Measurements from ENCODE around the gene ALK.

The ALK gene

DNA sequence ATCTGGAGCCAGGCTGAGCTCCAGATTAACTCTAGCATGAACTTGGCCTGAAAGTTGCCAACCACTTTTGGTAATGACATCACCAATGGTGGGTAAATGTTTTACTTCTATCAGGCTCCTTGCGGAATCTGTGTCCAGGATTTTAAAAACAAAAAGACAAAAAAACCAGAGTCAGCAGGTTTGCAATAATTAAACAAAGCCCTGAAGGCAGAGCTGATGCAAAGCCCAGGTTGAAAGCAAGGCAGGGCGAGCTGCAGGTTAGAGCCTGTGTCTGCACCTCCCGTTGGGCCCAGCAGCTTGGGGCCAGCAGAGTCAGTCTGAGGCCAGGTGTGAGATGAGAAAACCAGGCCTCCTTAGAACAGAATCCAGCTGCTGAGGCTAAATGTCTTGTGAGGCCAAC, 29.1 kb upstream of the ALK start:
- Histone ChIP-seq H3K4me3 (no peak overlapping the region), H3K27ac (no peak overlapping the region)
- TF ChIP-seq, protein P1, sequence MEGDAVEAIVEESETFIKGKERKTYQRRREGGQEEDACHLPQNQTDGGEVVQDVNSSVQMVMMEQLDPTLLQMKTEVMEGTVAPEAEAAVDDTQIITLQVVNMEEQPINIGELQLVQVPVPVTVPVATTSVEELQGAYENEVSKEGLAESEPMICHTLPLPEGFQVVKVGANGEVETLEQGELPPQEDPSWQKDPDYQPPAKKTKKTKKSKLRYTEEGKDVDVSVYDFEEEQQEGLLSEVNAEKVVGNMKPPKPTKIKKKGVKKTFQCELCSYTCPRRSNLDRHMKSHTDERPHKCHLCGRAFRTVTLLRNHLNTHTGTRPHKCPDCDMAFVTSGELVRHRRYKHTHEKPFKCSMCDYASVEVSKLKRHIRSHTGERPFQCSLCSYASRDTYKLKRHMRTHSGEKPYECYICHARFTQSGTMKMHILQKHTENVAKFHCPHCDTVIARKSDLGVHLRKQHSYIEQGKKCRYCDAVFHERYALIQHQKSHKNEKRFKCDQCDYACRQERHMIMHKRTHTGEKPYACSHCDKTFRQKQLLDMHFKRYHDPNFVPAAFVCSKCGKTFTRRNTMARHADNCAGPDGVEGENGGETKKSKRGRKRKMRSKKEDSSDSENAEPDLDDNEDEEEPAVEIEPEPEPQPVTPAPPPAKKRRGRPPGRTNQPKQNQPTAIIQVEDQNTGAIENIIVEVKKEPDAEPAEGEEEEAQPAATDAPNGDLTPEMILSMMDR (IDR thresholded peaks at IDR 0.05) = no peak
- no peak for DNase-seq (ENCODE audit: low spot score)

DNA sequence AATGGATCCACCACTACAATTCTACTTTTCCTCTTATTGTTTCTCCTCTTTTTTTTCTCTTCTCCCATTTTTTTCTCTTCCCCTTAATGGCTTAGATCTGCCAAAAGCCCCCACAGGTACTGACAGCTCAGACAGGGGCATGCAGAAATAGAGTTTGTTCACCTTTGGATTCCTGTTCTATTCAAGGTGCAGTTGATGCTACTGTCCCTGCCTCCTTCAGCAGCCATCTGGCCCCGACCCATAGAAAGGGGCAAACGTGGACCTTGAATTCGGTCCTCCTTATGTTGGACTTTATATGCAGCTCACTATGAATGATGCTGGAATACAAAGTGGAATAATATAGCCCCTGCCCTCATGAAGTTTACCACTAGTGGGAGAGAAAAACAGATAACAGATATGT, 27.7 kb upstream of the ALK start:
- TF ChIP-seq, protein P1 (IDR thresholded peaks at IDR 0.05) = no peak
- DNase-seq (ENCODE audit: low spot score) = no peak
- Histone ChIP-seq H3K27ac (no peak overlapping the region), H3K4me3 (no peak overlapping the region)

DNA sequence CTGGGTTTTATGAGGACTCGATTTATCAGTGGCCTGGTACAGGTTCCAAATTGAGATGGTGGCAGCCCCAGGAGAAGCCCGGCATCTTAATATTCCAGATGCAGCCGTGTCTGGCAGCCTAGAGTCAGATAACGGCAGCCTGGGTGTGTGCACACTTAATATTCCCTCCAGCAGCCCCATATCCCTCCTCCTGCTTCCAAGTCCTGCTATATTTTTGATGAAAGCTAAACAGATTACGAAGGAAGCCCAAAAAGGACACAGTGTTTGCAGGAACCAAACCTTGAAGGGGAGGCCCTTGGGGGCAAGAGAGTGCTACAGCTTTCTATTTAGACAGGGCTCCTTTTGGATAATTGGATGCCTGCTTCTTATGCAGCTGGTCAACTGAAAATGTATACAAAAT, 25.1 kb upstream of the ALK start:
- no peak overlapping the region for H3K4me3 ChIP-seq
- no peak for DNase-seq (ENCODE audit: low spot score)
- TF ChIP-seq, protein P1 (IDR thresholded peaks at IDR 0.05) = no peak
- H3K27ac ChIP-seq = no peak overlapping the region

GRCh38 chr2:29942711-29943110, 21.3 kb upstream of the ALK start:
- no peak overlapping the region for H3K27ac ChIP-seq
- TF ChIP-seq, protein P1 (IDR thresholded peaks at IDR 0.05) = no peak
- no peak overlapping the region for H3K4me3 ChIP-seq
- DNase-seq (ENCODE audit: low spot score) = no peak

DNA sequence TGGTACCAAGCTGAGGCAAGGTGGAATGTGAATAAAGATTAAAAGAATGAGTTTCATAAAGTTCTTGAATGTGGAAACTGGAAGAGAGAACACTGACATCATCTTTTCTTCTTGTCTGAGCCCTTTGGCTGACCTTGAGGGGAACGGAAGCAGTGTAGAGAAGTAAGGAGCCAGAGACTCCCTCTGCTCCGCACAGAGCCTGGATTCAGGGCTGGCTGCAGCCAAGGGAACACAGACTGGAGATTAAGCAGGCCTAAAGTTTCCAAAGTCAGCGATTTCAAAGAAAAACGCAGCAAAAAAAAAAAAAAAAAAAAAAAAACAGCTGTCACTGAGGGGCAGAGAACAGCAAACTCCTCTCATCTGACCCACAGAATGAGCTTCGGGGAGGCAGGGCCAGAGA, 19.3 kb upstream of the ALK start:
- no peak for DNase-seq (ENCODE audit: low spot score)
- TF ChIP-seq, protein P1 (IDR thresholded peaks at IDR 0.05) = no peak
- no peak overlapping the region for H3K4me3 ChIP-seq
- H3K27ac ChIP-seq = no peak overlapping the region

DNA sequence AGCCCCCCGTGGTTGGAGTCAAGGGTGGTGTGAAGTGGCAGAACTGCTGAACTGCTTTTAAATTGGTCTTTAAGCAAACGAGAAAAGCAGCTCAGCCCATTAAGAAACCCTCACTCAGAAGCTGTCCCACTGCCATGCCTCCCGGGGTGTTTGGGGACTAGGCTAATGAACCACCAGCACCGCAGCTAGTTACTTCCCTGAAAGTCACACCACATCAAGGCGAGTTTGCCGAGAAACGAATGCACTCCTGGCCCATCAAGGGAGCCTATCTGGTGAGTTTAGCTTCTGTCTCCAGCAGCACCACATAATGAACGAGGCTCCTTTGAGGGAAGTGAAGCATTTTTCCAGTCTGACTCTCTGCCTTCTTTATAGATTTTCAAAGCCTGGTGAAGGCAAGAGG, 14.6 kb upstream of the ALK start:
- TF ChIP-seq, protein P1 (IDR thresholded peaks at IDR 0.05) = no peak

DNA sequence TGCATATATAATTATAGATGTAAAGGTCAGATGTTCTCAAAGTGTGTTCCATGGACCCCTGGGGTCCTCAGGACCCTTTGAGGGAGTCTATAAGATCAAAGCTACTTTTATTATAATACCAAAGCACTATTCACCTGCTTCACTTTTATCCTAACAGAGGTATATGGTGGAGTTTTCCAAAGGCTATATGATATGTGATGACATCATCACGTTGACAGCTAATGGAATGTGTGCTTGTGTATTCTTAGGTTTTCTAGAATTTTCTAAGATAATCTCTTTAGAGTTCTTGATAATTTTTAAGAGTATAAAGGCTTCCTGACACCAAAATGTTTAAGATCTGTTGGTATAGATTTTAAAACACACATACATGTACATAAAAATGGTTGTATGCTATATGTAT, 10.4 kb upstream of the ALK start:
- H3K27ac ChIP-seq = no peak overlapping the region
- H3K4me3 ChIP-seq = no peak overlapping the region
- TF ChIP-seq, protein P1 (IDR thresholded peaks at IDR 0.05) = no peak
- DNase-seq (ENCODE audit: low spot score) = no peak

More for the DNA sequence above, 14.6 kb upstream of the ALK start:
- Histone ChIP-seq H3K27ac (no peak overlapping the region), H3K4me3 (no peak overlapping the region)
- no peak for DNase-seq (ENCODE audit: low spot score)
